Mesangial cell (primary cell): ENCODE data around the gene ERVV-1. TPM values are rescaled to one million over a fixed set of nuclear protein-coding genes. Genes with fewer than 3 reads are reported as not detected.

ENCODE experiments used
- total RNA-seq: library from RNA; depleted of rRNA; stranded (reverse); fragments of >200 nt; gene quantifications from 2 replicates; pipeline ENCODE4 v1.2.3, GENCODE V29; 2015

ERVV-1 gene, protein sequence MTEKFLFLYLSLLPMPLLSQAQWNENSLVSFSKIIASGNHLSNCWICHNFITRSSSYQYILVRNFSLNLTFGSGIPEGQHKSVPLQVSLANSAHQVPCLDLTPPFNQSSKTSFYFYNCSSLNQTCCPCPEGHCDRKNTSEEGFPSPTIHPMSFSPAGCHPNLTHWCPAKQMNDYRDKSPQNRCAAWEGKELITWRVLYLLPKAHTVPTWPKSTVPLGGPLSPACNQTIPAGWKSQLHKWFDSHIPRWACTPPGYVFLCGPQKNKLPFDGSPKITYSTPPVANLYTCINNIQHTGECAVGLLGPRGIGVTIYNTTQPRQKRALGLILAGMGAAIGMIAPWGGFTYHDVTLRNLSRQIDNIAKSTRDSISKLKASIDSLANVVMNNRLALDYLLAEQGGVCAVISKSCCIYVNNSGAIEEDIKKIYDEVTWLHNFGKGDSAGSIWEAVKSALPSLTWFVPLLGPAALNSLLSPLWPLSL
- total RNA-seq = not detected in 2 replicates

DNA sequence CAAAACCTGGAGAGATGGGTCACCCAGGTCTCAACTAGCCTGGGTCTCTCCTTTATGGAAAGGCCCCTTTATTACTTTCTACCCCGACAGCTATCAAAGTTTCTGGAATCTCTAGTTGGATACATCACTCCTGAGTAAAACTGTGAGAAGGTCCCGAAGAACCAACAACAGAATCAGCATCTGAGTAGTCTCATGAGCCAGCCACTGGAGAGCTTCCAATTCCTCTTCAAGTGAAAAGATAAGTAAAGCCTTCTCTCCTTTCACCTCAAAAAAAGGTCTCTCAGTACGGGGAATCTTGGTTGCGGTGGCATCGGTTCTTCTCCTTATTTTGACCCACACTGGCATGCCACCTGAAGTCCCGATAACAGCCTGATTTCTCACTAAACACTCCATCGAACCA is at the start of gene ERVV-1:
TSS of gene ERVV-1 (plus strand) at position 301 of the 400 bp plus-strand sequence. CDS start 170 bp downstream, outside the sequence.

Other genes with a start within 250 kb of the ERVV-1 start
- 2.0 and 3.9 TPM in 2 replicates for gene ZNF600, start 227.1 kb upstream of the ERVV-1 start, total RNA-seq
- gene ZNF28, start 192.3 kb upstream of the ERVV-1 start, total RNA-seq = 7.0 and 16.4 TPM in 2 replicates
- 9.1 and 12.0 TPM in 2 replicates for gene ZNF468, start 156.3 kb upstream of the ERVV-1 start, total RNA-seq
- gene ZNF320, start 116.3 kb upstream of the ERVV-1 start, total RNA-seq = 6.8 and 15.2 TPM in 2 replicates
- gene ZNF888, start 90.5 kb upstream of the ERVV-1 start, total RNA-seq = 3.3 and 5.8 TPM in 2 replicates
- gene ZNF816, start 51.0 kb upstream of the ERVV-1 start, total RNA-seq = 6.1 and 6.5 TPM in 2 replicates
- not detected in 2 replicates for gene ERVV-2, start 30.8 kb downstream of the ERVV-1 start, total RNA-seq
- 8.3 and 17.1 TPM in 2 replicates for gene ZNF160, start 89.5 kb downstream of the ERVV-1 start, total RNA-seq
- gene ZNF415, start 119.0 kb downstream of the ERVV-1 start, total RNA-seq = 0.98 and 2.2 TPM in 2 replicates
- 3.6 and 5.6 TPM in 2 replicates for gene ZNF347, start 145.1 kb downstream of the ERVV-1 start, total RNA-seq
- 0.76 and 1.8 TPM in 2 replicates for gene ZNF665, start 179.4 kb downstream of the ERVV-1 start, total RNA-seq
- 4.6 and 9.9 TPM in 2 replicates for gene ZNF677, start 241.0 kb downstream of the ERVV-1 start, total RNA-seq
- gene VN1R2, start 244.4 kb downstream of the ERVV-1 start, total RNA-seq = not detected in 2 replicates